ENCODE results near the gene RNU4-1. TPM values are rescaled to one million over a fixed set of nuclear protein-coding genes. Genes with fewer than 3 reads are reported as not detected.
"Not testable (repeated sequence)": the region's sequence is repeated elsewhere in the genome, so short reads cannot be mapped to it uniquely, and the experiment has no call there.

Gene RNU4-1
- total RNA-seq: not detected

- no peak for TF ChIP-seq EP300 (IDR thresholded peaks at IDR 0.05)
- peak in 1 of 2 donors; percentile 78 for TF ChIP-seq POLR2A (IDR thresholded peaks at IDR 0.05)
- TF ChIP-seq POLR2AphosphoS5 (IDR thresholded peaks at IDR 0.05): peak in 2 of 3 donors; percentile 49 to 68
- H3K9me3 ChIP-seq: no peaks in the 10 kb centered on the region
- peaks cover 16% of the 10 kb centered on the region for H3K4me1 ChIP-seq
- no peaks in the 10 kb centered on the region for H3K27me3 ChIP-seq
- peak within 1 kb of the TSS; percentile 68 for H3K4me3 ChIP-seq
- H3K27ac ChIP-seq: peak within 1 kb of the TSS; percentile 98
- WGBS: under 1% methylated on average over 29 of the region's 29 CpGs
- DNase-seq (ENCODE audit: low spot score in 2 of 2): peak; percentile 83 to 90
- no peaks in the 10 kb centered on the region for H3K36me3 ChIP-seq
These were observed at the start of gene RNU4-1 for GRCh38 chr12:120292661-120293531. Gene RNU4-1, minus strand, starts transcription at chr12:120293237.

GRCh38 chr12:120342175-120343038, 49.4 kb upstream of the RNU4-1 start:
- H3K36me3 ChIP-seq: no peaks in the 10 kb centered on the region

DNA sequence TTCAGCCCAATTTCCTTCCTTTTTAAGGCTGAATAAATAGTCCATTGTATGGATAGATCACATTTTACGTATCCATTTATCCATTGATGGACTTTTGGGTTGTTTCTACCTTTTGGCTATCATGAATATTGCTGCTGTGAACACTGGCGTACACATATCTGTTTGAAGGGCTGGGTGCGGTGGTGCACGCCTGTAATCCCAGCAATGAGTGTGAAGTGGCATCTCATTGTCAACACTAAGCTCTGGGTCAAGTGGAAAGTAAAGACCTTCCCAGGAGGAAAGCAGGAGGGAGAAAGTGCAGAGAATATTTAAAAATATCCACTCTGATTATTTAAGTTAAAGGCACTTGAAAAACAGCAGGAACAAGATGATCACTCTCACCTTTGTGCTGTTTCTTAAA, 46.2 kb upstream of the RNU4-1 start:
- TF ChIP-seq, protein P1, sequence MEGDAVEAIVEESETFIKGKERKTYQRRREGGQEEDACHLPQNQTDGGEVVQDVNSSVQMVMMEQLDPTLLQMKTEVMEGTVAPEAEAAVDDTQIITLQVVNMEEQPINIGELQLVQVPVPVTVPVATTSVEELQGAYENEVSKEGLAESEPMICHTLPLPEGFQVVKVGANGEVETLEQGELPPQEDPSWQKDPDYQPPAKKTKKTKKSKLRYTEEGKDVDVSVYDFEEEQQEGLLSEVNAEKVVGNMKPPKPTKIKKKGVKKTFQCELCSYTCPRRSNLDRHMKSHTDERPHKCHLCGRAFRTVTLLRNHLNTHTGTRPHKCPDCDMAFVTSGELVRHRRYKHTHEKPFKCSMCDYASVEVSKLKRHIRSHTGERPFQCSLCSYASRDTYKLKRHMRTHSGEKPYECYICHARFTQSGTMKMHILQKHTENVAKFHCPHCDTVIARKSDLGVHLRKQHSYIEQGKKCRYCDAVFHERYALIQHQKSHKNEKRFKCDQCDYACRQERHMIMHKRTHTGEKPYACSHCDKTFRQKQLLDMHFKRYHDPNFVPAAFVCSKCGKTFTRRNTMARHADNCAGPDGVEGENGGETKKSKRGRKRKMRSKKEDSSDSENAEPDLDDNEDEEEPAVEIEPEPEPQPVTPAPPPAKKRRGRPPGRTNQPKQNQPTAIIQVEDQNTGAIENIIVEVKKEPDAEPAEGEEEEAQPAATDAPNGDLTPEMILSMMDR (IDR thresholded peaks at IDR 0.05): no peak
- TF ChIP-seq EP300 (IDR thresholded peaks at IDR 0.05): no peak
- TF ChIP-seq POLR2AphosphoS5 (IDR thresholded peaks at IDR 0.05): no peak
- TF ChIP-seq POLR2A (IDR thresholded peaks at IDR 0.05): no peak
- DNase-seq (ENCODE audit: low spot score in 2 of 2): no peak
- H3K36me3 ChIP-seq: no peaks in the 10 kb centered on the region
- no peaks in the 10 kb centered on the region for H3K27me3 ChIP-seq
- WGBS: 95% methylated on average over 4 of the region's 4 CpGs
- no peaks in the 10 kb centered on the region for H3K4me1 ChIP-seq
- no peak overlapping the region for H3K27ac ChIP-seq
- no peaks in the 10 kb centered on the region for H3K9me3 ChIP-seq
- H3K4me3 ChIP-seq: no peak overlapping the region

More at GRCh38 chr12:120342175-120343038, 49.4 kb upstream of the RNU4-1 start:
- Histone ChIP-seq H3K27me3 (peaks cover 2% of the 10 kb centered on the region), H3K27ac (no peak overlapping the region), H3K4me3 (no peak overlapping the region), H3K9me3 (no peaks in the 10 kb centered on the region), H3K4me1 (no peaks in the 10 kb centered on the region)
- TF ChIP-seq EP300 (IDR thresholded peaks at IDR 0.05): no peak
- TF ChIP-seq POLR2A (IDR thresholded peaks at IDR 0.05): no peak
- no peak for TF ChIP-seq POLR2AphosphoS5 (IDR thresholded peaks at IDR 0.05)
- TF ChIP-seq, protein P1 (IDR thresholded peaks at IDR 0.05): no peak
- no peak for DNase-seq (ENCODE audit: low spot score in 2 of 2)
- 68% methylated on average over 27 of the region's 30 CpGs for WGBS

DNA sequence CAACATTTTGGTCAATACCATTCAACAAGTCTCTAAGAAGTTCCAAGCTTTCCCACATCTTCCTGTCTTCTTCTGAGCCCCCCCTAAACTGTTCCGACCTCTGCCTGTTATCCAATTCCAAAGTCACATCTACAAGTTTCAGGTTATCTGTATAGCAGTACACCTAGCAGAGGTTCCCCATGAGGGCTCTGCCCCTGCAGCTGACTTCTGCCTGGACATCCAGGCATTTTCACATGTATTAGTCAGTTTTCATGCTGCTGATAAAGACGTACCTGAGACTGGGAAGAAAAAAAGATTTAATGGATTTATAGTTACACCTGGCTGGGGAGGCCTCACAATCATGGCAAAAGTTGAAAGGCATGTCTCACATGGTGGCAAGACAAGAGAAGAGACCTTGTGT, 44.7 kb upstream of the RNU4-1 start:
- DNase-seq (ENCODE audit: low spot score in 2 of 2): no peak
- WGBS: 83% methylated on average over 2 of the region's 2 CpGs

GRCh38 chr12:120336392-120336791, 43.4 kb upstream of the RNU4-1 start:
- DNase-seq (ENCODE audit: low spot score in 2 of 2); H3K4me1 ChIP-seq; H3K9me3 ChIP-seq; H3K36me3 ChIP-seq; H3K27ac ChIP-seq; H3K4me3 ChIP-seq; H3K27me3 ChIP-seq: not testable (repeated sequence)
- WGBS: 89% methylated on average over 2 of the region's 2 CpGs

More for the DNA sequence above, 44.7 kb upstream of the RNU4-1 start:
- Histone ChIP-seq H3K9me3 (no peaks in the 10 kb centered on the region), H3K27me3 (no peaks in the 10 kb centered on the region), H3K4me1 (no peaks in the 10 kb centered on the region), H3K36me3 (no peaks in the 10 kb centered on the region), H3K4me3 (no peak overlapping the region), H3K27ac (no peak overlapping the region)
- no peak for TF ChIP-seq POLR2A (IDR thresholded peaks at IDR 0.05)
- no peak for TF ChIP-seq POLR2AphosphoS5 (IDR thresholded peaks at IDR 0.05)
- TF ChIP-seq EP300 (IDR thresholded peaks at IDR 0.05): no peak
- TF ChIP-seq, protein P1 (IDR thresholded peaks at IDR 0.05): no peak

GRCh38 chr12:120335447-120335846, 42.4 kb upstream of the RNU4-1 start:
- 18% methylated on average over 12 of the region's 12 CpGs for WGBS
- not testable (repeated sequence) for DNase-seq (ENCODE audit: low spot score in 2 of 2)

More at GRCh38 chr12:120335447-120335846, 42.4 kb upstream of the RNU4-1 start:
- not testable (repeated sequence) for H3K9me3 ChIP-seq, H3K4me1 ChIP-seq, H3K27ac ChIP-seq, H3K27me3 ChIP-seq, H3K4me3 ChIP-seq, H3K36me3 ChIP-seq
- TF ChIP-seq, protein P1 (IDR thresholded peaks at IDR 0.05): peak; percentile 23 to 66
